ENCODE measurements around the gene GOSR2. TPM values are rescaled to one million over a fixed set of nuclear protein-coding genes. Genes with fewer than 3 reads are reported as not detected.

The GOSR2 gene
- total and polyA plus RNA-seq, 2 of the 13 experiments (the other 11 are each of a cell fraction or from before 2014, with no cell fraction given), result 61.5 to 63.9 TPM

DNA sequence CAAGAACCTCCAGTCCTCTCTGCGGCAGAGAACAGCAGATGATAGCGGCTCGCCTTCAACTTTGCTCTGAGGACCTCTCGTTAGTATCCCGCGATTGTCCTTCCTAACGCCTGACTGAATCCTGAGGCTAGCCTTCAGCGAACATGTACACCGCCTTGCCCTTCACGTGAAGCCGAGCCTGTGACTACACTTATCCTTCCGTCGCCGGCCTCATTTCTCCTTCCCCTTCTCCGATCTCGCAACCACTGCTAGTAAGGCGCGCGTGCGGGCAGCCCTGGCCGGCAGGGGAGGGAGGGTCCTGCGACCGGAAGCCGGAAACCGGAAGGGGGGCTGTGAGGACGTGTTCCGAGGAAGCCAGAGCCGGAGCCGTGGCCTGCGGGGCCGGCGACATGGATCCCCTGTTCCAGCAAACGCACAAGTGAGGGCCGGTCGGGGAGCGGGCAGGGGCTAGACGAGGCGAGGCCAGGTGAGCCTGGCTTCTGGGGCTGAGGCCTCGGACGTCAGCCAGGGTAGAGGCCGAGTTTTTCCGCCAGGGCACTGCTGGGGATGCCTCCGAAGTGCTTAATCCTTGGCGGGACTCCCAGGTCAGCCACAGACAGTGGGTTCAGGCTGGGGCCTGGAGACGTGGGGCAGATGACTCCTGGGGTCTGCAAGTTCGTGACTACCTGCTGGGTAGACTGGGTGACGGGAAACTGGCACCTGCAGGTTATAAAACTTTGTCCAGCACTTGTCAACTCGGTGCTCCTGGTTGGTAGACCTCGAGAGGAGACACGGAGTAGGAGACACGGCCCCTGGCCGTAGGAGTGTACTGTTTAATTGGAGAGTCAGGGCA lies at the start of gene GOSR2 (continued):
- TF ChIP-seq ZNF672 (CRISPR knock-in tag; IDR thresholded peaks at IDR 0.05) (no peak), PAWR (CRISPR knock-in tag; IDR thresholded peaks at IDR 0.05; ENCODE audit: borderline replicate concordance) (peak; percentile 60; the same call in 1 of the 2 replicates), GATAD1 (CRISPR knock-in tag; IDR thresholded peaks at IDR 0.05) (peak; percentile 98), POLR2AphosphoS2 (IDR thresholded peaks at IDR 0.05; ENCODE audit: low read depth, low read length) (peak; percentile 92), DNMT3B (CRISPR knock-in tag; conservative IDR thresholded peaks at IDR 0.05) (peak; percentile 69), ZNF329 (CRISPR knock-in tag; IDR thresholded peaks at IDR 0.05; ENCODE audit: low read depth) (peak; percentile 74; the same call in 1 of the 2 replicates), ZBTB1 (CRISPR knock-in tag; IDR thresholded peaks at IDR 0.05; ENCODE audit: borderline replicate concordance) (no peak), ZKSCAN8 (CRISPR knock-in tag; IDR thresholded peaks at IDR 0.05; ENCODE audit: borderline replicate concordance) (peak; percentile 83; the same call in 1 of the 2 replicates), TBP (CRISPR knock-in tag; IDR thresholded peaks at IDR 0.05) (no peak), MAZ (IDR thresholded peaks at IDR 0.05; ENCODE audit: borderline replicate concordance, low read depth, low read length) (peak; percentile 85), MAZ (CRISPR knock-in tag; IDR thresholded peaks at IDR 0.05; ENCODE audit: low read depth) (peak; percentile 85; the same call in 1 of the 2 replicates), RXRB (CRISPR knock-in tag; IDR thresholded peaks at IDR 0.05; ENCODE audit: borderline replicate concordance) (peak; percentile 80), ZNF709 (CRISPR knock-in tag; IDR thresholded peaks at IDR 0.05) (peak; percentile 19; the same call in 1 of the 2 replicates), SMARCC2 (IDR thresholded peaks at IDR 0.05) (no peak), ZNF792 (CRISPR knock-in tag; IDR thresholded peaks at IDR 0.05) (peak; percentile 68; the same call in 1 of the 2 replicates), KLF15 (CRISPR knock-in tag; IDR thresholded peaks at IDR 0.05; ENCODE audit: borderline replicate concordance) (no peak)
- TF ChIP-seq, protein P1, sequence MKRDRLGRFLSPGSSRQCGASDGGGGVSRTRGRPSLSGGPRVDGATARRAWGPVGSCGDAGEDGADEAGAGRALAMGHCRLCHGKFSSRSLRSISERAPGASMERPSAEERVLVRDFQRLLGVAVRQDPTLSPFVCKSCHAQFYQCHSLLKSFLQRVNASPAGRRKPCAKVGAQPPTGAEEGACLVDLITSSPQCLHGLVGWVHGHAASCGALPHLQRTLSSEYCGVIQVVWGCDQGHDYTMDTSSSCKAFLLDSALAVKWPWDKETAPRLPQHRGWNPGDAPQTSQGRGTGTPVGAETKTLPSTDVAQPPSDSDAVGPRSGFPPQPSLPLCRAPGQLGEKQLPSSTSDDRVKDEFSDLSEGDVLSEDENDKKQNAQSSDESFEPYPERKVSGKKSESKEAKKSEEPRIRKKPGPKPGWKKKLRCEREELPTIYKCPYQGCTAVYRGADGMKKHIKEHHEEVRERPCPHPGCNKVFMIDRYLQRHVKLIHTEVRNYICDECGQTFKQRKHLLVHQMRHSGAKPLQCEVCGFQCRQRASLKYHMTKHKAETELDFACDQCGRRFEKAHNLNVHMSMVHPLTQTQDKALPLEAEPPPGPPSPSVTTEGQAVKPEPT (CRISPR knock-in tag; IDR thresholded peaks at IDR 0.05; ENCODE audit: low read depth), result peak; percentile 97
- TF ChIP-seq, protein P2, sequence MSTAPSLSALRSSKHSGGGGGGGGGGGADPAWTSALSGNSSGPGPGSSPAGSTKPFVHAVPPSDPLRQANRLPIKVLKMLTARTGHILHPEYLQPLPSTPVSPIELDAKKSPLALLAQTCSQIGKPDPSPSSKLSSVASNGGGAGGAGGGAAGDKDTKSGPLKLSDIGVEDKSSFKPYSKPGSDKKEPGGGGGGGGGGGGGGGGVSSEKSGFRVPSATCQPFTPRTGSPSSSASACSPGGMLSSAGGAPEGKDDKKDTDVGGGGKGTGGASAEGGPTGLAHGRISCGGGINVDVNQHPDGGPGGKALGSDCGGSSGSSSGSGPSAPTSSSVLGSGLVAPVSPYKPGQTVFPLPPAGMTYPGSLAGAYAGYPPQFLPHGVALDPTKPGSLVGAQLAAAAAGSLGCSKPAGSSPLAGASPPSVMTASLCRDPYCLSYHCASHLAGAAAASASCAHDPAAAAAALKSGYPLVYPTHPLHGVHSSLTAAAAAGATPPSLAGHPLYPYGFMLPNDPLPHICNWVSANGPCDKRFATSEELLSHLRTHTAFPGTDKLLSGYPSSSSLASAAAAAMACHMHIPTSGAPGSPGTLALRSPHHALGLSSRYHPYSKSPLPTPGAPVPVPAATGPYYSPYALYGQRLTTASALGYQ (CRISPR knock-in tag; IDR thresholded peaks at IDR 0.05), result peak; percentile 71; the same call in 1 of the 2 replicates
- TF ChIP-seq, protein P3, sequence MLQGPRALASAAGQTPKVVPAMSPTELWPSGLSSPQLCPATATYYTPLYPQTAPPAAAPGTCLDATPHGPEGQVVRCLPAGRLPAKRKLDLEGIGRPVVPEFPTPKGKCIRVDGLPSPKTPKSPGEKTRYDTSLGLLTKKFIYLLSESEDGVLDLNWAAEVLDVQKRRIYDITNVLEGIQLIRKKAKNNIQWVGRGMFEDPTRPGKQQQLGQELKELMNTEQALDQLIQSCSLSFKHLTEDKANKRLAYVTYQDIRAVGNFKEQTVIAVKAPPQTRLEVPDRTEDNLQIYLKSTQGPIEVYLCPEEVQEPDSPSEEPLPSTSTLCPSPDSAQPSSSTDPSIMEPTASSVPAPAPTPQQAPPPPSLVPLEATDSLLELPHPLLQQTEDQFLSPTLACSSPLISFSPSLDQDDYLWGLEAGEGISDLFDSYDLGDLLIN (CRISPR knock-in tag; IDR thresholded peaks at IDR 0.05; ENCODE audit: borderline replicate concordance), result peak; percentile 79; the same call in 1 of the 2 replicates
- TF ChIP-seq, protein P4, sequence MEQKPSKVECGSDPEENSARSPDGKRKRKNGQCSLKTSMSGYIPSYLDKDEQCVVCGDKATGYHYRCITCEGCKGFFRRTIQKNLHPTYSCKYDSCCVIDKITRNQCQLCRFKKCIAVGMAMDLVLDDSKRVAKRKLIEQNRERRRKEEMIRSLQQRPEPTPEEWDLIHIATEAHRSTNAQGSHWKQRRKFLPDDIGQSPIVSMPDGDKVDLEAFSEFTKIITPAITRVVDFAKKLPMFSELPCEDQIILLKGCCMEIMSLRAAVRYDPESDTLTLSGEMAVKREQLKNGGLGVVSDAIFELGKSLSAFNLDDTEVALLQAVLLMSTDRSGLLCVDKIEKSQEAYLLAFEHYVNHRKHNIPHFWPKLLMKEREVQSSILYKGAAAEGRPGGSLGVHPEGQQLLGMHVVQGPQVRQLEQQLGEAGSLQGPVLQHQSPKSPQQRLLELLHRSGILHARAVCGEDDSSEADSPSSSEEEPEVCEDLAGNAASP (CRISPR knock-in tag; IDR thresholded peaks at IDR 0.05; ENCODE audit: borderline replicate concordance), result peak; percentile 61
- TF ChIP-seq, protein P5, sequence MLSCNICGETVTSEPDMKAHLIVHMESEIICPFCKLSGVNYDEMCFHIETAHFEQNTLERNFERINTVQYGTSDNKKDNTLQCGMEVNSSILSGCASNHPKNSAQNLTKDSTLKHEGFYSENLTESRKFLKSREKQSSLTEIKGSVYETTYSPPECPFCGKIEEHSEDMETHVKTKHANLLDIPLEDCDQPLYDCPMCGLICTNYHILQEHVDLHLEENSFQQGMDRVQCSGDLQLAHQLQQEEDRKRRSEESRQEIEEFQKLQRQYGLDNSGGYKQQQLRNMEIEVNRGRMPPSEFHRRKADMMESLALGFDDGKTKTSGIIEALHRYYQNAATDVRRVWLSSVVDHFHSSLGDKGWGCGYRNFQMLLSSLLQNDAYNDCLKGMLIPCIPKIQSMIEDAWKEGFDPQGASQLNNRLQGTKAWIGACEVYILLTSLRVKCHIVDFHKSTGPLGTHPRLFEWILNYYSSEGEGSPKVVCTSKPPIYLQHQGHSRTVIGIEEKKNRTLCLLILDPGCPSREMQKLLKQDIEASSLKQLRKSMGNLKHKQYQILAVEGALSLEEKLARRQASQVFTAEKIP (CRISPR knock-in tag; IDR thresholded peaks at IDR 0.05; ENCODE audit: borderline replicate concordance), result no peak

Measured in HepG2 (cell line).